B cell (primary cell): ENCODE measurements around the gene ZNF445.

Experiments
- CTCF ChIP-seq: fragments of 200-600 bp; IDR thresholded peaks from one replicate; pipeline ENCODE4 v1.8.0; 2022; ENCODE audit warnings: antibody characterized with exemption, mild to moderate bottlenecking
- EZH2 ChIP-seq: IDR thresholded peaks from 2 replicates; pipeline ENCODE4 v1.6.1; 2012; ENCODE audit warnings: borderline replicate concordance, low read depth, mild to moderate bottlenecking, moderate library complexity, low read length; ENCODE audit not compliant: insufficient read depth, poor library complexity, severe bottlenecking

DNA sequence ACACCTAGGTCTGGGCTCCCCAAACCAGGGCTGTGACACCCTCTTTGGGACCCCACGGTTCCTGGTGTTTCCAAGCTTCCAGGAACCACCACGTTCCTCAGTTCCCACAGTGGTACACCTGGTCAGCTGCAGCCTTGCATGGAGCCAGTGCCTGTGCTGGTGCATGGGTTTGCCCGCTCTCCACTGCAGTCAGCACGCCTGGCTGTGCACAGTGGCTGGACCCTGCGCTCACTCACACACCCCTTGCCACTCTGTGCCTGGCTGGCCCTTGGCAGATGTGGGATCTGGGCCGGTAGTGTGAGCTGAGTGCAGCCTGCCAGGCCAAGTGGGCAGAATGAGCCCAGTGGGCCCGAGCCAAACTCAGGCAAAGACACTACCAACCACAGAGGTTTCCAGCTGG, 90.1 kb downstream of the ZNF445 start:
- no peak for TF ChIP-seq CTCF
- no peak for TF ChIP-seq EZH2
